ENCODE measurements around the gene AFTPH.

The AFTPH gene

DNA sequence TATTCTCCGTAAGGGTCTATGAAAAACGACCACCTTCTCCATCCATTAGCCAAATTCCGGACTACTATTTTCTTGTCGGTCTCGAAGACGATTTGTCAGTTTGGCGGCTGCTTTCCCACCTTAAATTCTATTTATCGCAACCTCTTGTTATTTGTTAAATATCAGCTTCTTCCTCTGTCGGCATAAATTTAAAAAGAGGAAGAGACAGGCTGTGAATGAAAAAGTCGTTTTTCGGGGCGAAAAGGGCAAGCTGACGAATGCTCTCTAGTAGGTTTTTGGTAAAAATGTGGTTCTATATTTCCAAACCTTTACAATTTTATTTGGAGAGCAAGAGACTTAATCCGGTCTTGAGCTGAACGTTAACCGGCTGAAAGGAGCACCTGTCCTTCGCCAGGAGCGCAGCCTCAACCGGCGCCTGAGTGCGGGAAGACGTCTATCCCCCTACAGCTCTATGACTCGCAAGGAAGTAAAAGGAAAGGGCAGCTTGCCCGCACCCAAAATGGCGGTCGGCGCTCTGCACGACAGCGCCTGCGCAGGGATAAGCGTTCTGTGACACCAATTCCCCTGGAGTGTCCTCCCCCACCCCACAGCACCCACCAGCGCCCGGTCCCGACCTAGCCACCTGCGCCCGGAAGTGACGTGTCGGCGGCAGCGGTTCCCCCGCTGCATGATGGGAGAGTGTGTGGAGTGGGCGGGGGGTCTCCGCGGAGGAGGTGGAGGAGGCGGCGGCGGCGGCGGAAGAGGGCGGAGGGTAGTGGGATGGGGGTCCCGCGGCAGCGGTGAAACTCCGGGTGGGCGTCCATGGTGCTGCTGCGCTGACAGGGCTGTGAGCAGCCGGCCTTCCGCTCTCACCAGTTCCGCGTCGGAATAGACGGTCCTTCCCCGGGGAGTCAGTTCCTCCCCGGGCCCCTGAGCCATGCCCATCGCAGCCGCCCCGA lies at the start of gene AFTPH:
TSS of gene AFTPH (plus strand) at position 663 of the 938 bp plus-strand sequence. CDS start 27,147 bp downstream, outside the sequence.
- peak; percentile 99 for DNase-seq (ENCODE audit: low spot score)

- no peak for DNase-seq (ENCODE audit: low spot score)
Measured at GRCh38 chr2:64474636-64475035, 49.5 kb upstream of the AFTPH start.

DNA sequence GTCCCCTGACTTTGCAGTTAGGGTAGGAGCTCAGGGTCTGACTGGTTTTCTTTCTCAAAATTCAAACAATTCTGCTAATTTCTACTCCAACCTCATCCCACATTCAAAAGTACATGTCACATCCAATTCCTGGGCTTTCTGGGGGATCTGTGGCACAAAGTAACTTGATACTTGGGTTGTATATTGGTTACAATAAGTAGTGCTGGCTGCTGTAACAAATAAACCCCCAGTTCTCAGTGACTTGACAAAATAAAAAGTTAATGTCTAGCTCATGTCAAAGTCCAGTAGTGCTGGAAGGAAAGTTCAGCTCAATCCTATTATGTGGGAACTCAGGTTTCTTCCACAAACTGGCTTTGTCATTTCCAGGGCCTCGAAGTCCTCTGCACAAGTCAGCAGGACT lies 47.1 kb upstream of the AFTPH start:
- no peak for DNase-seq (ENCODE audit: low spot score)

- no peak for DNase-seq (ENCODE audit: low spot score)
Measured at GRCh38 chr2:64477979-64478378, 46.1 kb upstream of the AFTPH start.

DNA sequence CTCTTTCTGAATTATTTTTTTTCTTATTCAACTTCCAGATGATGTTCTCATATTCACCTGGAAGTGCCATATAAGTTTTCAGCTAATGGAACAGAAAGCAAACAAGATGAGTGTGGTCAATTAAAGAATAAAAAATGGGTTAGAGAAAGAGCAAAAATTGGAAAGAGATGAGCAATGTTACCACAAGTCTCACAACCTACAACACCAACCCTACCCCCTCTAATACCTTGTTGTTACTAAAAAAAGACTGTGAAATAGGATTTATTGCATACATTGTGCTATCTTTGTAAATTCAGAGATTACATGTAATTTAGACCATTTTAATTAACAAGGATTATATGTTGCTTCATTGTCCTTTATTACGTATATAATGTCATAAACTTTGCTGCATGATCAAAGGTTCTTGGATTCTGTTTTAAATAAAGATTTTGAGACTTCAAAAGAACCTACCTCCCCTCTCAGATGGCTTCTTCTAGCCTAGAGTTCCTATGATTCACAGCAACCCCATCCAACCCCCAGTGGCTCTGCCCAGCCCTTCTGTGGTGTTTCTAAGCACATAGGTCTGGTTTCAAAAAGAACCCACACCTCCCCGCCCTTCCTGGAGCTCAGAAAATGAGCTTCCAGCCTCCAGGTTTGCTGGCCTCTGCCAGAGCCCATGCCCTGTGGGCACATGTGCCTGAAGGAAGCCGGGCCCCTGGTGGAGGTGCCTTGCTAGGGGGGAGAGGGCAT lies 45.5 kb upstream of the AFTPH start:
- DNase-seq (ENCODE audit: low spot score): no peak

GRCh38 chr2:64479259-64480117 lies 44.6 kb upstream of the AFTPH start:
- no peak for DNase-seq (ENCODE audit: low spot score)

GRCh38 chr2:64481665-64482064 lies 42.5 kb upstream of the AFTPH start:
- no peak for DNase-seq (ENCODE audit: low spot score)

- no peak for DNase-seq (ENCODE audit: low spot score)
Measured at GRCh38 chr2:64482243-64482642, 41.9 kb upstream of the AFTPH start.

- peak; percentile 83 for DNase-seq (ENCODE audit: low spot score)
Measured at GRCh38 chr2:64482765-64483504, 41.2 kb upstream of the AFTPH start.

- no peak for DNase-seq (ENCODE audit: low spot score)
Measured at GRCh38 chr2:64485331-64485730, 38.8 kb upstream of the AFTPH start.

GRCh38 chr2:64485961-64486360 lies 38.2 kb upstream of the AFTPH start:
- DNase-seq (ENCODE audit: low spot score): no peak

- no peak for DNase-seq (ENCODE audit: low spot score)
Measured at GRCh38 chr2:64487256-64488049, 36.7 kb upstream of the AFTPH start.

GRCh38 chr2:64488050-64488974 lies 35.8 kb upstream of the AFTPH start:
- DNase-seq (ENCODE audit: low spot score): peak; percentile 68

- no peak for DNase-seq (ENCODE audit: low spot score)
Measured at GRCh38 chr2:64489081-64489751, 34.9 kb upstream of the AFTPH start.

DNA sequence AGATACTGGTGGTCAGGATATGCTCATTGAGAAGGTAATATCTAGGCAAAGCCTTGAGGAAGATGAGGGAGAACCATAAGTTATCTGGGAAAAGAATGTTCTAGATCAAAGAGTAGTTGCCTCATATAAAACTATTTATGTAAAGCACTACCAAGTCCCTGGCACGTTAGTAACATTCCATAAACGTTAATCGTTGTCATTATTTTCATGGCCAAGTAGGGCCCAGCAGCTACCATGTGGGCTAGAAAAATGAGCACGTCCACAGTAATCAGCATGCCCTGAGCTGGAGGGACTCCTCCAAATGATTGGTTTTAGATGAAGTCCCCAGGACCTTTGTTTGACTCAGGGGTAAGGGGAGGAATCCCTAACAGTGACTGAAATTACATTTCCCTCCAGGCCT lies 32.7 kb upstream of the AFTPH start:
- no peak for DNase-seq (ENCODE audit: low spot score)

DNA sequence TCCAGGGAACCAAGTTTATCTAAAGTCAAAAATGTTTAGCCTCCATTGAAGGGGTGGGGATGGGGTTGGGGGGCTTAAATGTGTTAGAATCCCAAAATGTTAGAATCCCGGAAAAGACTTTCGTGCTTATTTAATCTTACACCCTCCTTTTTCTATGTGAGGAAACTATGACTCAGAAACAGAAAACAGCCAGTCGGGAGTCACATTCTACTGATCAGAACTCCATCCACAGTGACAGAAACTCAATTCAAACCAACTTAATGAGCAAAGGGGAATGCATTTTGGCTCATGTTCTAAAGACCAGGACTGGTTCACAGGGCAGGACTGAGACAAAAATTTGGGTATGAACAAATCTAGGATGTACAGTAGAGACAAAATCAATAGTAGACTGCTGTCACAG lies 31.9 kb upstream of the AFTPH start:
- DNase-seq (ENCODE audit: low spot score): no peak

- no peak for DNase-seq (ENCODE audit: low spot score)
Measured at GRCh38 chr2:64492821-64493220, 31.3 kb upstream of the AFTPH start.

DNA sequence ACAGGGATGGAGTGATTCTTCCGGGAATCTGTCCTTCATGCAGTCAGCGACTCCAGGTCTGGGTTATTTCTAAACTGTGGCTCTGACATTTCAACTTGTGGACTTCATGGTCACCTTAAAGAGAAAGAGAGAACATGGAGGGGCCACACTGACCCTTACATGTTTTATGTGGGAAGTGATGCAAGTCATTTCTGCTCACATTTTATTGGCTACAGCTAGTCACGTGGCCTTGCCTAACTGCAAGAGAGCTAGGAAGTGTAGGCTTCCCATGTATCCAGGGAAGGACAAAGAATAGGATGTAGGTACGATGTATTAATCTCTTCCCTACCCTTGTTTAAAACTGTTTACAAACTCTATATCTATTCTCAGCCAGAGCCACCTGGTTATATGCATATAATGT lies 30.3 kb upstream of the AFTPH start:
- DNase-seq (ENCODE audit: low spot score): no peak

DNA sequence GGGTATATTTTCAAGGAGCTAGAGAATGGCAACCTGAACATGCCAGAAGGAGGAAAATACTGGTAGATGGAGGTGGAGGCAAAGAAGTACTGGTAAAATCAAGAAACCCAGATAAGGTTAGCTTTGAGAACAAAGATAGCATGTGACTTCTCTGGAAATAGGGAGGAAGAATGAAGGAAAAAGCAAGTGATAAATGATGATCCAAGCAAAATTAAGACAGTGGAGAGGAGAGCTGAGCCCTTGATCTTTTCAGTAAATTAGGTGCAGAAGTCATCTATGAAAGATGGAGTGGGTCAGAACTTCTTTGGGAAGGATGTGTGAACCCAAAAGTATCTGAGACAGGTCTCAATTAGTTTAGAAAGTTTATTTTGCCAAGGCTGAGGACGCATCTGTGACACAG lies 25.7 kb upstream of the AFTPH start:
- DNase-seq (ENCODE audit: low spot score): no peak
